HCT116 (cell line): ENCODE measurements around the gene PLA2G5. TPM values are rescaled to one million over a fixed set of nuclear protein-coding genes. Genes with fewer than 3 reads are reported as not detected.

Experiments
- ATAC-seq: fragments of 200-7000 bp; cut with Tn5 transposase; 2 replicates; pipeline ENCODE4 v1.9.1; 2020; ENCODE audit warnings: mild to moderate bottlenecking, moderate library complexity
- BruUV-seq: library from RNA; stranded (reverse); fragments of 400-500 nt; replicated peaks from 2 replicates; lab custom pipeline; 2021; lab: Mats Ljungman, UMichigan
- CTCF ChIA-PET: fragments of 300-600 bp; sonication (Branson Sonifier 250); formaldehyde crosslinking; loops from one replicate; lab custom pipeline; 2021; ENCODE audit warnings: antibody characterized with exemption; lab: Charles Lee
- POLR2A ChIA-PET: fragments of 300-600, 350-600 bp; sonication (Branson Sonifier 250); formaldehyde crosslinking; loops from one replicate; lab custom pipeline; 2021; ENCODE audit warnings: antibody characterized with exemption; lab: Charles Lee
- RAD21 ChIA-PET, 2 experiments: fragments of 300-600 bp; sonication (Branson Sonifier 250); formaldehyde crosslinking; loops; one replicate each; lab custom pipeline; 2023; ENCODE audit warnings: low total read pairs in 2 of 2; ENCODE audit not compliant: uncharacterized antibody in 2 of 2, unreplicated experiment in 2 of 2, low non-redundant PET in 1 of 2; lab: Charles Lee
- DNase-seq: peaks from one replicate; pipeline ENCODE4 v3.0.0-alpha.2; 2010; ENCODE audit warnings: low read depth, low spot score
- H2AFZ ChIP-seq: fragments of 200-600 bp; shearing (Covaris generic), sonication (generic); 2 replicates; pipeline ENCODE4 v1.6.1; 2017; ENCODE audit warnings: low read depth, mixed run types, mixed read lengths, antibody characterized with exemption, low read length; ENCODE audit not compliant: poor library complexity, severe bottlenecking
- H3K27ac ChIP-seq: 2 replicates; pipeline ENCODE4 v1.5.1; 2012; ENCODE audit warnings: low read depth, low read length
- H3K27me3 ChIP-seq: fragments of 200-600 bp; sonication (generic); 2 replicates; pipeline ENCODE4 v1.6.1; 2016; ENCODE audit warnings: mixed run types, low read length, mixed read lengths; ENCODE audit not compliant: insufficient read depth
- H3K36me3 ChIP-seq, 2 experiments: fragments of 200-500 bp in 1 of 2; fragments of 200-600 bp in 1 of 2; sonication (Bioruptor generic) in 1 of 2; sonication (generic) in 1 of 2; 2 replicates each; pipeline versions ENCODE4 v1.5.1 to v1.6.1; 2014 to 2016; ENCODE audit warnings: low read length in 2 of 2, inconsistent platforms in 1 of 2, mixed read lengths in 1 of 2, mixed run types in 1 of 2; ENCODE audit not compliant: insufficient read depth in 2 of 2, control insufficient read depth in 1 of 2
- H3K4me1 ChIP-seq, 2 experiments: fragments of 200-600 bp in 1 of 2; sonication (generic) in 1 of 2; 2 replicates each; pipeline versions ENCODE4 v1.5.1 to v1.6.1; 2012 to 2017; ENCODE audit warnings: low read length in 2 of 2, inconsistent platforms in 1 of 2, mild to moderate bottlenecking in 1 of 2, mixed read lengths in 1 of 2, mixed run types in 1 of 2, moderate library complexity in 1 of 2; ENCODE audit not compliant: insufficient read depth in 2 of 2, control insufficient read depth in 1 of 2
- H3K4me2 ChIP-seq: fragments of 200-600 bp; sonication (generic); 2 replicates; pipeline ENCODE4 v1.6.1; 2017; ENCODE audit warnings: mixed run types, low read length, mixed read lengths
- H3K4me3 ChIP-seq, 2 experiments: fragments of 200-600 bp in 1 of 2; sonication (generic) in 1 of 2; replicated peaks in 1 of 2; 2 replicates each; pipeline ENCODE4 v1.5.1; 2011 to 2016; ENCODE audit warnings: low read length in 2 of 2, control low read depth in 1 of 2, low read depth in 1 of 2, mild to moderate bottlenecking in 1 of 2, mixed read lengths in 1 of 2, mixed run types in 1 of 2
- H3K79me2 ChIP-seq: fragments of 200-600 bp; sonication (generic); 2 replicates; pipeline ENCODE4 v1.6.1; 2017; ENCODE audit warnings: mild to moderate bottlenecking, mixed run types, low read length, moderate library complexity, mixed read lengths; ENCODE audit not compliant: insufficient read depth
- H3K9ac ChIP-seq: fragments of 200-600 bp; sonication (generic); 2 replicates; pipeline ENCODE4 v1.6.1; 2016; ENCODE audit warnings: low read length, mixed read lengths
- H3K9me2 ChIP-seq: fragments of 200-600 bp; sonication (generic), shearing (Covaris generic); 2 replicates; pipeline ENCODE4 v1.6.1; 2017; ENCODE audit warnings: mixed run types, mild to moderate bottlenecking, moderate library complexity; ENCODE audit not compliant: insufficient read depth
- H3K9me3 ChIP-seq, 2 experiments: fragments of 200-500 bp in 1 of 2; fragments of 200-600 bp in 1 of 2; sonication (Bioruptor generic) in 1 of 2; sonication (generic) in 1 of 2; 2 replicates each; pipeline ENCODE4 v1.6.1; 2014 to 2017; ENCODE audit warnings: low read length in 2 of 2, mixed read lengths in 2 of 2, inconsistent platforms in 1 of 2, low read depth in 1 of 2, mild to moderate bottlenecking in 1 of 2, mixed run types in 1 of 2, moderate library complexity in 1 of 2; ENCODE audit not compliant: control insufficient read depth in 1 of 2, insufficient read depth in 1 of 2
- H4K20me1 ChIP-seq: fragments of 200-600 bp; sonication (generic), shearing (Covaris generic); 2 replicates; pipeline ENCODE4 v1.6.1; 2017; ENCODE audit warnings: mixed run types, mild to moderate bottlenecking, moderate library complexity; ENCODE audit not compliant: insufficient read depth
- EGR1 ChIP-seq: IDR thresholded peaks from 2 replicates; pipeline ENCODE4 v1.6.1; 2012; ENCODE audit warnings: low read depth
- ELF1 ChIP-seq: IDR thresholded peaks from 2 replicates; pipeline ENCODE4 v1.6.1; 2012; ENCODE audit warnings: low read depth, borderline replicate concordance
- EZH2 ChIP-seq: fragments of 200-600 bp; sonication (generic); IDR thresholded peaks from 2 replicates; pipeline ENCODE4 v1.6.1; 2017; ENCODE audit warnings: antibody characterized with exemption, mixed run types
- EZH2phosphoT487 ChIP-seq: fragments of 200-600 bp; IDR thresholded peaks from 2 replicates; pipeline ENCODE4 v1.6.1; 2018; ENCODE audit warnings: antibody characterized with exemption, borderline replicate concordance
- FOSL1 ChIP-seq: IDR thresholded peaks from 2 replicates; pipeline ENCODE4 v1.6.1; 2012; ENCODE audit warnings: low read depth
- JUND ChIP-seq: IDR thresholded peaks from 2 replicates; pipeline ENCODE4 v1.6.1; 2012
- POLR2A ChIP-seq: IDR thresholded peaks from 2 replicates; pipeline ENCODE4 v1.7.0; 2011; ENCODE audit warnings: borderline replicate concordance; ENCODE audit not compliant: insufficient read depth, insufficient read length; ENCODE audit errors: extremely low read depth
- POLR2AphosphoS5 ChIP-seq: IDR thresholded peaks from 2 replicates; pipeline ENCODE4 v1.6.1; 2011; ENCODE audit warnings: mild to moderate bottlenecking, low read depth, low read length, moderate library complexity
- SP1 ChIP-seq: IDR thresholded peaks from 2 replicates; pipeline ENCODE4 v1.6.1; 2012; ENCODE audit warnings: low read depth
- SRF ChIP-seq: IDR thresholded peaks from 2 replicates; pipeline ENCODE4 v1.6.1; 2012; ENCODE audit warnings: low read depth
- YY1 ChIP-seq: IDR thresholded peaks from 2 replicates; pipeline ENCODE4 v1.6.1; 2011; ENCODE audit warnings: low read length, low read depth, moderate library complexity, mild to moderate bottlenecking; ENCODE audit not compliant: insufficient replicate concordance; ENCODE audit errors: extremely low read depth
- ZFX ChIP-seq: fragments of 450-650 bp; IDR thresholded peaks from 2 replicates; pipeline ENCODE4 v1.6.1; 2017
- intact Hi-C: fragments of 100-400 bp; cut with micrococcal nuclease; formaldehyde crosslinking; loops from 2 replicates; pipeline ENCODE4 v1.10.0; 2022
- total RNA-seq: library from RNA; stranded (reverse); gene quantifications from one replicate; pipeline ENCODE4 v1.2.1, GENCODE V29; 2021; ENCODE audit not compliant: unreplicated experiment
- TF ChIP-seq, protein P1 (sequence below), 3 experiments: fragments of 200-600 bp in 1 of 3; sonication (generic) in 1 of 3; IDR thresholded peaks in 2 of 3; conservative IDR thresholded peaks in 1 of 3; 2 replicates each; pipeline ENCODE4 v1.5.1; 2012 to 2017; ENCODE audit warnings: low read depth in 2 of 3, low read length in 2 of 3, antibody characterized with exemption in 1 of 3, borderline replicate concordance in 1 of 3, control low read depth in 1 of 3, mild to moderate bottlenecking in 1 of 3, mixed read lengths in 1 of 3, mixed run types in 1 of 3, moderate library complexity in 1 of 3; ENCODE audit not compliant: insufficient read depth in 1 of 3
- TF ChIP-seq, protein P2 (sequence below): IDR thresholded peaks from 2 replicates; pipeline ENCODE4 v1.6.1; 2012; ENCODE audit warnings: low read depth
- TF ChIP-seq, protein P3 (sequence below): IDR thresholded peaks from 2 replicates; pipeline ENCODE4 v1.6.1; 2012

PLA2G5 gene
- total RNA-seq, 1 experiment from 2014 or later, result not detected

DNA sequence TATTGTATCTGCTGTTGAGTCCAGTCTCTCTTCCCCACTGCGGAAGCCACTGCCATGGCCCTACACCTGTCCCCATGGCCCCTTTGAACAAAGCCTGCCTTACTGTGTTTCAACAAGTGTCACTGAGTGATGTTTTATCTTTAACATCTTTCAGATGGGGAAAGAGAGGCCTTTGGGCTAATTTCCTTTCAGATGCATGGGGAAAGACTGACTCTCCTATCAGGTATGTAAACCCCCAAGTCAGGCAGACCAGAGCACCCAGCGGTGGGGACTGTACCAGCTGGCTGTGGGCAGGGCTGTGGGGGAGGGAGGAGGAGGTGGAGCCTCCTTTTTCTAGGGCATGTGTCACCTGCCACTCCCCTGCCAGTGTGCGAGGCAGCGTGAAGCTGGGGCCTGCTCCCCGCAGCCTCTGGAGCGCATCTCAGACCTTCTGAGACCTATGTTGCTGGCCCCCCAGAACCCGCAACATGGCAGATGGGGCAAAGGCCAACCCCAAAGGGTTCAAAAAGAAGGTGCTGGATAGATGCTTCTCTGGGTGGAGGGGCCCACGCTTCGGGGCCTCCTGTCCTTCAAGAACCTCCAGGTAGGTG lies 69.1 kb downstream of the PLA2G5 start, which contains the start of gene PLA2G2F (continued):
- TF ChIP-seq, protein P1, sequence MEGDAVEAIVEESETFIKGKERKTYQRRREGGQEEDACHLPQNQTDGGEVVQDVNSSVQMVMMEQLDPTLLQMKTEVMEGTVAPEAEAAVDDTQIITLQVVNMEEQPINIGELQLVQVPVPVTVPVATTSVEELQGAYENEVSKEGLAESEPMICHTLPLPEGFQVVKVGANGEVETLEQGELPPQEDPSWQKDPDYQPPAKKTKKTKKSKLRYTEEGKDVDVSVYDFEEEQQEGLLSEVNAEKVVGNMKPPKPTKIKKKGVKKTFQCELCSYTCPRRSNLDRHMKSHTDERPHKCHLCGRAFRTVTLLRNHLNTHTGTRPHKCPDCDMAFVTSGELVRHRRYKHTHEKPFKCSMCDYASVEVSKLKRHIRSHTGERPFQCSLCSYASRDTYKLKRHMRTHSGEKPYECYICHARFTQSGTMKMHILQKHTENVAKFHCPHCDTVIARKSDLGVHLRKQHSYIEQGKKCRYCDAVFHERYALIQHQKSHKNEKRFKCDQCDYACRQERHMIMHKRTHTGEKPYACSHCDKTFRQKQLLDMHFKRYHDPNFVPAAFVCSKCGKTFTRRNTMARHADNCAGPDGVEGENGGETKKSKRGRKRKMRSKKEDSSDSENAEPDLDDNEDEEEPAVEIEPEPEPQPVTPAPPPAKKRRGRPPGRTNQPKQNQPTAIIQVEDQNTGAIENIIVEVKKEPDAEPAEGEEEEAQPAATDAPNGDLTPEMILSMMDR (IDR thresholded peaks at IDR 0.05 in 2 of 3, conservative IDR thresholded peaks at IDR 0.05 in 1 of 3; ENCODE audit: borderline replicate concordance in 1 of 3, insufficient read depth in 1 of 3, low read depth in 2 of 3, low read length in 2 of 3), result no peak
- no peak for TF ChIP-seq SP1
- TF ChIP-seq YY1, result no peak
- TF ChIP-seq EZH2phosphoT487, result no peak

DNA sequence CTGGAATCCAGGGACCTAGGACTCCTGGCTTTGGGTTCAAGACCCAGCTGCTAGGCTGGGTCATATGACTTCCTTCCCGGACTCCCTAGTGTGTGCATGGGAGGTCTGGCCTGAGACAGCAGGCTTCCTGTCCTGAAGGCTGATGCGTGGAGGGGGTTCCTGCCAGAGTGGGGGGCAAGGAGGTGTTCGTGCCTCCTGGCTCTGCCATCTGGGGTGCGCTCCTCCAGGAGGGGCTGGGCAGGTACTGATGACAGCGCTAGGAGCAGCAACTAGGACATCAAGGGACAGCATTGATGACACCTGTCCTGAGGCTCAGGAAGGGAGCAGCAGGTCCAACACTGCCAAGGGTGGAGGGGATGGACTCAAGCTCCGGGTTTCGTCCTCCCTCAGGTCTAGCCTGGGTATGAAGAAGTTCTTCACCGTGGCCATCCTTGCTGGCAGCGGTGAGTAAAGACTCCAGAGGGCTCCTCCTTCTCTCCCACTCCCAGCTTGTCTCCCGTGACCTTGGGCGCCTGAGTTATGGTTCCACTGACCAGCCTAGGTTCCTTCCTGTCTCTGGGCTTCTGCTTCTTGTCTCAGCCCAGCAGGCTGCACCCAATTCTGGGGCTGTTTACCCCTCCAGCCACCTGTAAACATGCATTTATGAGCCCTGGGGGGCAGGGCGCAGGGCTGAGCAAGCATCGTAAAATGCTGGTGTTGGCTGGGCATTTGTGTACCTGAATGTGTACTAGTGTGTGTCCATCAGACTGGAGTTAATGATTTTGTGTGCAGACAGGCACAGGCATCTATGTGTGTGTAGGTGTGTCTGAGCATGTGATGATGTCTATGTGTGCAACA lies 70.0 kb downstream of the PLA2G5 start:
- Histone ChIP-seq H2AFZ (no peak overlapping the region), H3K4me1 (peaks cover 4 to 11% of the 10 kb centered on the region in 2 experiments; a peak in 3 of 4 replicates), H3K27me3 (no peaks in the 10 kb centered on the region), H3K79me2 (no peaks in the 10 kb centered on the region), H3K27ac (no peak overlapping the region), H3K4me3 (no peak overlapping the region), H3K9ac (no peak overlapping the region), H3K4me2 (no peak overlapping the region), H4K20me1 (no peaks in the 10 kb centered on the region), H3K9me3 (no peaks in the 10 kb centered on the region), H3K36me3 (no peaks in the 10 kb centered on the region), H3K9me2 (no peaks in the 10 kb centered on the region)
- no peak for ATAC-seq
- intact Hi-C loops, result no loop called here
- CTCF ChIA-PET, result no interaction called here
- POLR2A ChIA-PET, result no interaction called here
- no TSS peak for BruUV-seq
- RAD21 ChIA-PET, result no interaction called here
- DNase-seq, result no peak
- no peak for TF ChIP-seq JUND
- TF ChIP-seq SRF, result no peak
- TF ChIP-seq POLR2A, result no peak
- TF ChIP-seq, protein P2, sequence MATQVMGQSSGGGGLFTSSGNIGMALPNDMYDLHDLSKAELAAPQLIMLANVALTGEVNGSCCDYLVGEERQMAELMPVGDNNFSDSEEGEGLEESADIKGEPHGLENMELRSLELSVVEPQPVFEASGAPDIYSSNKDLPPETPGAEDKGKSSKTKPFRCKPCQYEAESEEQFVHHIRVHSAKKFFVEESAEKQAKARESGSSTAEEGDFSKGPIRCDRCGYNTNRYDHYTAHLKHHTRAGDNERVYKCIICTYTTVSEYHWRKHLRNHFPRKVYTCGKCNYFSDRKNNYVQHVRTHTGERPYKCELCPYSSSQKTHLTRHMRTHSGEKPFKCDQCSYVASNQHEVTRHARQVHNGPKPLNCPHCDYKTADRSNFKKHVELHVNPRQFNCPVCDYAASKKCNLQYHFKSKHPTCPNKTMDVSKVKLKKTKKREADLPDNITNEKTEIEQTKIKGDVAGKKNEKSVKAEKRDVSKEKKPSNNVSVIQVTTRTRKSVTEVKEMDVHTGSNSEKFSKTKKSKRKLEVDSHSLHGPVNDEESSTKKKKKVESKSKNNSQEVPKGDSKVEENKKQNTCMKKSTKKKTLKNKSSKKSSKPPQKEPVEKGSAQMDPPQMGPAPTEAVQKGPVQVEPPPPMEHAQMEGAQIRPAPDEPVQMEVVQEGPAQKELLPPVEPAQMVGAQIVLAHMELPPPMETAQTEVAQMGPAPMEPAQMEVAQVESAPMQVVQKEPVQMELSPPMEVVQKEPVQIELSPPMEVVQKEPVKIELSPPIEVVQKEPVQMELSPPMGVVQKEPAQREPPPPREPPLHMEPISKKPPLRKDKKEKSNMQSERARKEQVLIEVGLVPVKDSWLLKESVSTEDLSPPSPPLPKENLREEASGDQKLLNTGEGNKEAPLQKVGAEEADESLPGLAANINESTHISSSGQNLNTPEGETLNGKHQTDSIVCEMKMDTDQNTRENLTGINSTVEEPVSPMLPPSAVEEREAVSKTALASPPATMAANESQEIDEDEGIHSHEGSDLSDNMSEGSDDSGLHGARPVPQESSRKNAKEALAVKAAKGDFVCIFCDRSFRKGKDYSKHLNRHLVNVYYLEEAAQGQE, result no peak
- TF ChIP-seq EZH2phosphoT487, result no peak
- no peak for TF ChIP-seq FOSL1
- no peak for TF ChIP-seq EGR1
- TF ChIP-seq ELF1, result no peak
- TF ChIP-seq SP1, result no peak
- TF ChIP-seq, protein P1 (IDR thresholded peaks at IDR 0.05 in 2 of 3, conservative IDR thresholded peaks at IDR 0.05 in 1 of 3; ENCODE audit: borderline replicate concordance in 1 of 3, insufficient read depth in 1 of 3, low read depth in 2 of 3, low read length in 2 of 3), result no peak
- TF ChIP-seq ZFX, result no peak
- TF ChIP-seq POLR2AphosphoS5, result no peak
- TF ChIP-seq YY1, result no peak
- TF ChIP-seq, protein P3, sequence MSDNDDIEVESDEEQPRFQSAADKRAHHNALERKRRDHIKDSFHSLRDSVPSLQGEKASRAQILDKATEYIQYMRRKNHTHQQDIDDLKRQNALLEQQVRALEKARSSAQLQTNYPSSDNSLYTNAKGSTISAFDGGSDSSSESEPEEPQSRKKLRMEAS, result no peak
- TF ChIP-seq EZH2, result no peak
